GM12878 (cell line): ENCODE results near the gene STXBP3.

ENCODE experiments used
- FOXK2 ChIP-seq: fragments of 450-650 bp; IDR thresholded peaks from 2 replicates; pipeline ENCODE4 v1.6.1; 2017; ENCODE audit warnings: mild to moderate bottlenecking, moderate library complexity
- FOXM1 ChIP-seq: IDR thresholded peaks from 2 replicates; pipeline ENCODE4 v1.6.1; 2012; ENCODE audit warnings: low read depth, mild to moderate bottlenecking, inconsistent platforms, low read length, moderate library complexity
- SIX5 ChIP-seq: IDR thresholded peaks from 2 replicates; pipeline ENCODE4 v1.6.1; 2011; ENCODE audit warnings: mild to moderate bottlenecking, low read depth, low read length, moderate library complexity; ENCODE audit not compliant: severe bottlenecking
- TF ChIP-seq, protein P1 (sequence below), 3 experiments: IDR thresholded peaks in 2 of 3; conservative IDR thresholded peaks in 1 of 3; 2 replicates each; pipeline ENCODE4 v1.5.1; 2011; ENCODE audit warnings: low read depth in 3 of 3, low read length in 3 of 3, mild to moderate bottlenecking in 3 of 3, control low read depth in 2 of 3, moderate library complexity in 2 of 3, inconsistent platforms in 1 of 3, mixed read lengths in 1 of 3; ENCODE audit not compliant: control insufficient read depth in 2 of 3, insufficient read depth in 1 of 3; ENCODE audit errors: extremely low read depth in 1 of 3

DNA sequence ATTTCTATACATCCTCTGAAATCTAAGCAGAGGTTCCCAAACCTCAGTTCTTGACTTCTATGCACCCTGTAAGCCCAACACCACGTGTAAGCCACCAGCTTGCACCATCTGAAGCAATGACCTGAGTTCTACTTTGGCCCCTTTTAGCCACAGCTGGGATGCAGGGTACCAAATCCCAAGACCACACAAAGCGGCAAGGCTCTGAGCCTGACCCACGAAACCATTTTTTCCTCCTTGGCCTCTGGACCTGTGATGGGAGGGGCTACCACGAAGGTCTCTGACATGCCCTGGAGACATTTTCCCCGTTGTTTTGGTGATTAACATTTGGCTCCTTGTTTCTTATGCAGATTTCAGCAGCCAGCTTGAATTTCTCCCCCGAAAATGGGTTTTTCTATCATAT, 38.8 kb downstream of the STXBP3 start:
- TF ChIP-seq FOXM1: no peak
- TF ChIP-seq SIX5: no peak
- TF ChIP-seq, protein P1, sequence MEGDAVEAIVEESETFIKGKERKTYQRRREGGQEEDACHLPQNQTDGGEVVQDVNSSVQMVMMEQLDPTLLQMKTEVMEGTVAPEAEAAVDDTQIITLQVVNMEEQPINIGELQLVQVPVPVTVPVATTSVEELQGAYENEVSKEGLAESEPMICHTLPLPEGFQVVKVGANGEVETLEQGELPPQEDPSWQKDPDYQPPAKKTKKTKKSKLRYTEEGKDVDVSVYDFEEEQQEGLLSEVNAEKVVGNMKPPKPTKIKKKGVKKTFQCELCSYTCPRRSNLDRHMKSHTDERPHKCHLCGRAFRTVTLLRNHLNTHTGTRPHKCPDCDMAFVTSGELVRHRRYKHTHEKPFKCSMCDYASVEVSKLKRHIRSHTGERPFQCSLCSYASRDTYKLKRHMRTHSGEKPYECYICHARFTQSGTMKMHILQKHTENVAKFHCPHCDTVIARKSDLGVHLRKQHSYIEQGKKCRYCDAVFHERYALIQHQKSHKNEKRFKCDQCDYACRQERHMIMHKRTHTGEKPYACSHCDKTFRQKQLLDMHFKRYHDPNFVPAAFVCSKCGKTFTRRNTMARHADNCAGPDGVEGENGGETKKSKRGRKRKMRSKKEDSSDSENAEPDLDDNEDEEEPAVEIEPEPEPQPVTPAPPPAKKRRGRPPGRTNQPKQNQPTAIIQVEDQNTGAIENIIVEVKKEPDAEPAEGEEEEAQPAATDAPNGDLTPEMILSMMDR (IDR thresholded peaks at IDR 0.05 in 2 of 3, conservative IDR thresholded peaks at IDR 0.05 in 1 of 3; ENCODE audit: control insufficient read depth in 2 of 3, extremely low read depth in 1 of 3, insufficient read depth in 1 of 3, low read depth in 3 of 3, low read length in 3 of 3): no peak
- TF ChIP-seq FOXK2: no peak
